ENCODE results near the gene PRRC2B.

Gene PRRC2B

DNA sequence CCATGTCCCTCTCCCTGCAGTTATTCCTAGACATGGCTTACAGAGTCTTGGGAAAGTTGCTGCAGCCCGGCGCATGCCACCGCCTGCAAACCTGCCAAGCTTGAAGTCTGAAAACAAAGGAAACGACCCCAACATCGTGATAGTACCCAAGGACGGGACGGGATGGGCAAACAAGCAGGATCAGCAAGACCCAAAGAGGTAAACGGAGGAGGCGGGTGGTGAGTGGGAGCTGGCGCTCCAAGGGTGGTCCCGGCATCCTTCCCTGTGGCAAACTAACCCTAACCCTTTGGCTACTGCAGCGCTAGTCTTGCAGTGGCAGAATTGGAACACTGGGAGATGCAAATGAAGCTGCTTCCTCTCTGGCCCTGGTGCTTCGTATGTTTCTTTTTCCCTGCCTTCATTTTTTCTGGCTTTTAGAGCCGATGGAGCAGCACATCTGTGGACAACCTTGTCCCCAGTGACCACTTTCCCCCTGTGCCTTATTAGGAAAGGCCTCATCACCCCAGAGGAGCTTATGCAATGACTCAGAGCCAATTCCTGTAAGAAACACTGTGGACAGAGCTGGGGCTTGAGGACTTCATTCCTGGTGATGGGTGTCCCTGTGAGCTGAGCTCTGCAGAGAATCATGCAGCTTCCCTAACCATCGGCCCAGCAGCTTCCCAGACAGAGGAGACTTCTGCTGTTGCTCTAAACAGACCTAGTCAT is 38.9 kb downstream of the PRRC2B start:
- in situ Hi-C loops (cut with MboI; ENCODE audit: low sequenced_read_pairs): no loop called here

DNA sequence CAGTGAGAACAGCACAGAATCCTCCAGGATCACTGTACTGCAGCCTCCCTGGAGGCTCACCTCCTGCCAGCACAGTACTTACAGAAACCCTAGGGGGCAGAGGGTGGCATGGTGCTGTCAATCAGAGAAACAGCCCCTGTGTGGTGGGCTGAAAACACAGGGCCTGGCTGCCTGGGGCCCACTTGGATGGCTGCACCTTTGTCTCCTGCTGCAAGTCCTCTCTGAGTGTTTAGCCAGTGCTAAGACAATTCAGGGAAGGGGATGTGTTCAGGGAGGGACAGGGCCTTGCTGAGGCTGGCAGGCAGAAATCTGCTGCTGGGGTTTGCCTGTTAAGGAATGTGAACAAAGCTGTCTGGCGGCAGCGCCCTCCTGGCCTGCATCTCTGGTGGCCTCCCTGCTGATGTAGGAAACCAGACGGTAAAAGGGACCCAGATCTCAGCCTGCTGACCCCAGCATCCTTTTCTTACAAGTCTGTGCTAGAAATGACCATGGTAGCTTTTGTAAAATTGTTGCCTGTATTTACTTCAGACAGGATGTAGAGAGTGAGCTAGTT is 39.5 kb downstream of the PRRC2B start:
- in situ Hi-C loops (cut with MboI; ENCODE audit: low sequenced_read_pairs): no loop called here

DNA sequence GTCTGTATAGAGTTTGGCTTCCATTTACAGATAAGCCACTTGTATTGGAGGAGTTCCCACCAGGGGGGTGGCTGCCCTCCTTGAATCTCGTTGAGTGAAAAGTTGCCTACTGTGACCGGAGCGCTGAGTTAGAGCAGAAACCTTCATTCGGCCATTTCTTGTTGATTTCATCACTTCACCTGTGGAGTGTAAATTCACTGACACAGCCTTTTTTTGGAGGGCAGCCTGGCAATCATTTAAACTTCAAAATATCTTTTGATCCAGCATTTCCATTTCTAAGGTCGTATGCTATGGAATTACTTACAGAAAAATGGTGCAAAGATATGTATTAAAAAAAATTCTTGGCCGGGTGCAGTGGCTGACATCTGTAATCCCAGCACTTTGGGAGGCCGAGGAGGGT is 40.8 kb downstream of the PRRC2B start:
- in situ Hi-C loops (cut with MboI; ENCODE audit: low sequenced_read_pairs): no loop called here

DNA sequence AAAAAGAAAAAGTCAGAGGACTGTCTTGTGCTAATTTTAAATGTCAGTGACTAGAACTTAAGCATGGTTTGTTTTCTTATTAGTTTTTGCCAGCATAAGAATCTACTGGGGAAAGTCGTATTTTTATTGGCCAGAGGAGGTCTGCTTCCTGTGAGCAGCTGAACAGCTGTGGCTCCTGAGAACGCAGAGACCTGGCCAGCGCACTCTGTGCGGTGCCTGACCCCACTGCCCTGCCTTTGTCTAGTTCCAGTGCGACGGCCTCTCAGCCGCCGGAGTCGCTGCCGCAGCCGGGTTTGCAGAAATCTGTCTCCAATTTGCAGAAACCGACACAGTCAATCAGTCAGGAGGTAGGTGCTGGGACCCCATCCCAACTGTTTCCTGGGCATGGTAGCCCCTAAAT is 42.5 kb downstream of the PRRC2B start:
- in situ Hi-C loops (cut with MboI; ENCODE audit: low sequenced_read_pairs): no loop called here

DNA sequence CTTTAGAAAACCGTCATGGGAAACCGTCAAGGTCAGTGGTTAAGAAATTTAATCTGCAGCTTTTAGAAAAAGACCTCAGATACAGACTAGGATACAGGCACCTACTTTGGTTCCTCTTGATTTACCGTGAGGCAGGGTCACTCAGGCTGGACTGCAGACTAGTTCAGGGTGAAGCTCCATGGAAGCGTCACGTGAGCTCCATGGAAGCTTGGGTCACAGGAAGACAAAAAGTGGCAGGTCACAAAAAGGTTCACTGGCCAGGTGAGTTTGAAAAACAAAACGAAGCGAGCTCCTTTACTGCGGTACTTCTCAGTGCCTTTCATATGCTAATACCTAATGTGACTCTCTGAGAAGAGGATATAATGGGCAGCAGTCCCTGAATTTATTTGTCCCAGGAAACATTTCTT is 43.0 kb downstream of the PRRC2B start:
- in situ Hi-C loops (cut with MboI; ENCODE audit: low sequenced_read_pairs): no loop called here

DNA sequence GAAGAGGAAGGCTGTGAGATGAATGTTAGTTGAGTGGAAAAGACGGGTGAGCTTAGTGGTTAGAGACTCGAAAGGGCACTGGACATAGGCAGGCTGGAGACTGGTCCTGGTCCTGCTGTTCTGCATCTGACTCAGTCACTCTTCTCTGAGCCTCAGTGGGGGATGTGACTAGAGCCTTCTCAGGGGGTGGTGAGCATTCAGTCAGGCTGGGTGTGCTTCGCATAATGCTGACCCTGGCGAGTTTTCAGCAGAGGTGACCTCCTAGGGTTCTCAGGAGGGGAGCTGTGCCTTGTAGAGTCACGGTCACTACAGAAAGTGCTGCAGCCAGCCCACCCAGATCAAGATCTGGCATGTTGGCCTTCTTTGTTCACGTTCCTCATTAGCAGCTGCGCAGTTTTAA is 44.3 kb downstream of the PRRC2B start:
- in situ Hi-C loops (cut with MboI; ENCODE audit: low sequenced_read_pairs): no loop called here

DNA sequence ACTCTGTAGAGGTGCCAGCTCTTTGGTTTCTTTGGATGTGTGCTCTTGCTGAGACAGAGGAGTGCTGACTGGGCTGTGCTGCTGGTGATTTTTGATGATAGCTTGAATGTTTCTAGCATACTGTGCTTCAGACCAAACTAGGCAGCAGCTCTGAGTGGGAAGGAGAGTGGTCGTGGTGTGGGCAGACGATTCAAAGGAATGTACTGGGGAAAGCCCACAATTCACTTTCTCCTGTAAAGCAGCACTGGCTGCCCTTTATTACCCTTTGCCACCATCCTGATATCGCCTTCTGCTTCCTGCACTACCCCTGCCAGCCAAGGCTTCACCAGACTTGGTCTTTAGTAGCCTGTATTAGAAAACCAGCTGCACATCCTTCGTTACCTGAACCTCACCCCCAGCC is 45.3 kb downstream of the PRRC2B start:
- in situ Hi-C loops (cut with MboI; ENCODE audit: low sequenced_read_pairs): no loop called here

DNA sequence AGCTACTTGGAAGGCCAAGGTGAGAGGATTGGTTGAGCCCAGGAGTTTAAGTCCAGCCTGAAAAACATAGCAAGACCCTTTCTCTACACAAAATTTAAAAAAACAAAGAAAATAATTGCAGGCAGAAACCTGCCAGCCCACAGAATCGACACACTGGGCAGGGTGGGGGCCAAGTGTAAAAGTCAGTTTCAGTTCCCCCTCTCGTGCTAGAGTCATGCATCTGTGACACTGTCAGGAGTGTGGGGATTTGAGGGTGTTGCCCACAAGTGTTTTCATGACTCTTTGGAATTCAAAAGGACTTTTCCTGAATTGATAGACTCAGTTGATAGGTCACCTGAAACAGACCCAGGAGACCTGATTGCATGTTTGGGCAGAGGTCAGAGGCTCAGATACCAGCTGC is 47.6 kb downstream of the PRRC2B start:
- in situ Hi-C loops (cut with MboI; ENCODE audit: low sequenced_read_pairs): no loop called here

DNA sequence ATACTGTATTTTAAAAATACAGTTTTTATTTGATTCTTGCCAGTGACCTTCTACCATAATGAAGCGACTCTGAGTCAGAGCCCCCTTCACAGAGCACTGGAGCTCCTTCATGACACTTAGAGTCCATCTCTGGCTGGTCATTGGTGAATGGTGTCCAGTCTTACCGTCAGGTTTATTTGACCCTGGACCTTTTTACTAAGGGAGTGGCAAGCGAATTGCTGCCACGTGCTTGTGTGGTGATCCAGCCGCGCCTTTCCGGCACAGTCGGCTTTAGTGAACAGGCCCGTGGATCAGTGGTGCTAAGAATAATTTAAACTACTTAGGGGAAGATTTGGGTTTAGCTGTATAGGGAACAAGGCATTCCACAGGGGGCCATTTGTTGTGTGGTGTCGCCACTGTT is 48.5 kb downstream of the PRRC2B start:
- in situ Hi-C loops (cut with MboI; ENCODE audit: low sequenced_read_pairs): no loop called here

DNA sequence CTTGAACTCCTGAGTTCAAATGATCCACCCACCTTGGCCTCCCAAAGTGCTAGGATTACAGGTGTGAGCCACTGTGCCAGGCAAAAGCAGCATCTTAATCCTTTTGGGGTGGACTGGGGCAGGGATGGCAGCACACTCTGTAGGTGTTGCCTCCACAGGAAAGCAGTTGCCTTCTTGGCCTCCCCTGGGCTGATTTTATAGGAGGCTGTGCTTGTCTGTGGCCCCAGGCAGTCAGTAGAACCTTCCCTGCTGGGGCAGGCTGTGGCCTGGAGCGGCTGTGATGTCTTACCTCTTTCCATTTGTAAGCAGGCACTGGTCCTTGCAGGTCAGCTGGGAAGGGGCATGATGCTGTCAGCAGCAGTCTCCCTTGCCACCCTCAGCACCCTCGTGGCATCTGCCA is 49.8 kb downstream of the PRRC2B start:
- in situ Hi-C loops (cut with MboI; ENCODE audit: low sequenced_read_pairs): no loop called here

DNA sequence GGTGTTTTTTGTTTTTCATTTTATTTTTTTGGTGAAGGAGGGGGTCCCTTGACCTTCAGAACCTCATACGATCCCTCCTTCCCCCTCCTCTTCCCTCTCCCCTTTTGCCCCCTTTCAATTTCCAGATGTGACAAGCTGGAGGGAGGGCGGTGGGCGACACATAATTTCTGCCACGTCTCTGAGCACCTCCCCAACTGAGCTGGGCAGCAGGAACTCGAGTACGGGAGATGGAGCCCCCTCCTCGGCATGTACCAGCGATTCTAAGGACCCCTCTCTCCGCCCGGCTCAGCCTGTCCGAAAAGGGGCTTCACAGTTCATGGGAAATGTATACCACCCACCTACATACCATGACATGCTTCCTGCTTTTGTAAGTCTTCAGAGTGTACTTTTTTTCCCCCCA is 52.4 kb downstream of the PRRC2B start:
- in situ Hi-C loops (cut with MboI; ENCODE audit: low sequenced_read_pairs): no loop called here

DNA sequence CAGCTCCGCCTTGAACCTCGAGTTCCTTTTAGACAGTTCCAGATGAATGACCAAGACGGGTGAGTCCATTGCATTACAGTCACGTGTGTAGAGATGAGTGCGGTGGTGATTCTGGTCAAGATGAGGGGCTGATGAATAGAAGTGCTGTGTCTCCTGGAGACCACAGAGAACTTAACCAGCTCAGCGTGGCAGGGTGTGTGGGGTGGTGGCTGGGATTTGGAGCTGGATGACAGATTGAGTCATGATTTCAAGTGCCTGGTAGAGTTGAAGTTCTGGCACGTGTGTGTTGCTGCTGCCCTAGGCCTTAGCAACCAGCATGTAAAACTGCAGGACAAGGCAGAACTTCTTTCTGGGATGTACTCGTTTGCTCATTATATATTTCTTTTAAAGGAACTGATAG is 53.3 kb downstream of the PRRC2B start:
- in situ Hi-C loops (cut with MboI; ENCODE audit: low sequenced_read_pairs): no loop called here

DNA sequence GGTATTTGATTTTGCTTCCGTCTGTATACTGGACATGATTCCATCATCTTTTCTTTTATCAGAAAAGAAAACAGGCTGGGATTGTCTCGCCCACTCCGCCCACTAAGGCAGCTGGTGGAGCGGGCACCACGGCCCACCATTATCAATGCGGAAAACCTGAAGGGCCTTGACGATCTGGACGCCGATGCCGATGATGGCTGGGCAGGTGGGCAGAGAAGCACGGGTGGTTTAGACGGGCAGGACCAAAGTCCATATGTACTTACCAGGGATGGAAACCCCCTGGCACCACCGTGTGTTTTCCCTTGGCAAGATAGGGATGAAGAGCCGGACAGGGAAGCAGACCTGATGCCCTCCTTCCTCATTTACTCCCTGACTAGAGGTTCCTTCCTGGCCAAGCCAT is 53.7 kb downstream of the PRRC2B start:
- in situ Hi-C loops (cut with MboI; ENCODE audit: low sequenced_read_pairs): no loop called here

DNA sequence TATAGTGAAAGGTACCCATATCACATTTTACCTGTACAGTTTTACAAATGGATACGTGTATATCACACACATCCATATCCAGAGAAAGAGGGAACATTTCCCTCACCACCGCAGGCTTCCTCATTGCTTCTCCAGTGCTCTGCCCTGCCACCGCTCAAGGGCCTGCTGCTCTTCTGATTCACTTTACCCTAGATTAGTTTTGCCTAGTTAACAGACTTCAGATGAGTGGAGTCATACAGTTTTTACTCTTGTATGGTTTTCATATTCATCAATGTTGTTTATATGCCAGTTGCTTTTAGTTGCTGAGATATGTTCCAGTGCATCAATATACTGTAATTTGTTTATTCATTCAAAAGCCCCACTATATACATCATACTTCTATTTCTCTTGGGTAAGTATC is 54.9 kb downstream of the PRRC2B start:
- in situ Hi-C loops (cut with MboI; ENCODE audit: low sequenced_read_pairs): no loop called here

DNA sequence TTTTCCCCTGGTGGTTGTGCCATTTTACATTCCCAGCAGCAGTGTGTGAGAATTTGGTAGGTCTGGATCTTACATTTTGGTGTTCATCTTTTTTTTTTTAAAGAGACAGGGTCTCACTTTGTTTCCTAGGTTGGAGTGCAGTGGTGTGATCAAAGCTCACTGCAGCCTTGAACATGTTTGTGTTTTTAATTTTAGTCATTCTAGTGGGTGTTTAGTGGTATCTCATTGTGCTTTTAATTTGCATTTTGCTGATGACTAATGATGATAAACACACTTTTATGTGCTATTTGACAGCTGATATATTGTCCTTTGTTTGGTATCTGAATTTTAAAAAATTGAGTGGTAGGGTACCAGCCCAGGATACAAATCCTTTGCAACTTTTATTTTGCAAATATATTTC is 55.4 kb downstream of the PRRC2B start:
- in situ Hi-C loops (cut with MboI; ENCODE audit: low sequenced_read_pairs): no loop called here

DNA sequence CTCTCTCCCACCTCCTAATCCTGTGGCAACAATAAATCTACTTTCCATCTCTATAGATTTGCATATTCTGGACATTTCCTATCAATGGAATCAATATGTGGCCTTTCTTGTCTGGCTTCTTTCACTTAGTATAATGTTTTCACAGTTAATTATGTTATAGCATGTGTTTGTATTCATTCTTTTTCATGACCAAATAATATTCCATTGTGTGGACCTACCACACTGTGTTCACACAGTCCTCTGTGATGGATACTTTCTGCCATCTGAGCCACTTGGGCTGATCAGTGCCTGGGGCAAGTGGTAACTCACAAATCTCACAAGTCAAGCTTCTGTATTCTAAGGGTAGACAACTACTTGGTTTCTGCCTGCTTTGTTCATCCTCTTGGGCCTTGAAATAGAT is 60.1 kb downstream of the PRRC2B start:
- in situ Hi-C loops (cut with MboI; ENCODE audit: low sequenced_read_pairs): loop anchor here (25.0 kb wide), 1 partner anchor 267 kb away; no protein-coding TSS in a partner anchor

DNA sequence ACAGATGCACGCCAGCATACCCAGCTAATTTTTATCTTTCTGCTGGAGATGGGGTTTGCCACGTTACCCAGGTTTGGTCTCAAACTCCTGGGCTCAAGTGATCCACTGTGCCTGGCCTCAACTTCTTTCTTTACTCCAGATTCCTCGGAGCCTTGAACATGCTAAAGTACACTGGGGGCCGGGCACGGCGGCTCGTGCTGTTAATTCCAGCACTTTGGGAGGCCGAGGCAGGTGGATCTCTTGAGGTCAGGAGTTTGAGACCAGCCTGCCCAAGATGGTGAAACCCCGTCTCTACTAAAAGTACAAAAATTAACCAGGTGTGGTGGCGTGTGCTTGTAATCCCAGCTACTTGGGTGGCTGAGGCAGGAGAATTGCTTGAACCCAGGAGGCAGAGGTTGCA is 61.8 kb downstream of the PRRC2B start:
- in situ Hi-C loops (cut with MboI; ENCODE audit: low sequenced_read_pairs): loop anchor here (25.0 kb wide), 1 partner anchor 268 kb away; no protein-coding TSS in a partner anchor

DNA sequence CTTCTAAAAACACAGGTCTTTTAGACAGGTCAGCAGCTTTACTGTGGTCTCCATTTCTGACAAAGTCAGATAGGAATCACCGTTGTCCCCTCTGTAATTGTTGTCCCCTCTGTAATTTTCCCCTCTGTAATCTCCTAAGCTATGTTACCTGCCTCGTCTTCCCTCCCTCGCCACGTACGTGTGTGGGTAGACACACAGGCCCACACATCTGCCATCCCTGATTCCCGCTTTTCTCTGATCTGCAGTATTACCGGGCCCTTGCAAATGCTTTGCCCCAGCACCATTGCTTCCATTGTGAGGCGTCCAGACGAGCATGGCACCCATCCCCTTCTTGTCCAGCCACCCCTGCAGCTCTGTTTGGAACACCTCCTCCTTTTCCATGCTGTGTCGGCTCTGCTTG is 63.9 kb downstream of the PRRC2B start:
- in situ Hi-C loops (cut with MboI; ENCODE audit: low sequenced_read_pairs): loop anchor here (25.0 kb wide), 1 partner anchor 270 kb away; no protein-coding TSS in a partner anchor

DNA sequence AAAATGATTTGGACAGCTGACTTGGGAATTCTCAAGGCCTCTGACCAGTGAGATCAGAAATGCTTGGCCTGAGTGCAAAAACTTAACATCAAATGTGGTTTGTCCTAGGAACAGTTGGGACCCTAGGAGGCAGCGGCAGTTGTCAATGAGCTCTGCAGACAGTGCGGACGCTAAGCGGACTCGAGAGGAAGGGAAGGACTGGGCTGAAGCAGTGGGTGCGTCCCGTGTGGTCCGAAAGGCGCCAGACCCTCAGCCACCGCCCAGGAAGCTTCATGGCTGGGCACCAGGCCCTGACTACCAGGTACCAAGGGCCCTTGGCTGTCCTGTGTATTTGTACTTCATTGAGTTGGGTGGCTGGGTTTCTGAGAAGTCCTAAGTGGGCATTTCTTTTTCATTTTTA is 65.2 kb downstream of the PRRC2B start:
- in situ Hi-C loops (cut with MboI; ENCODE audit: low sequenced_read_pairs): loop anchor here (25.0 kb wide), 1 partner anchor 272 kb away; no protein-coding TSS in a partner anchor

DNA sequence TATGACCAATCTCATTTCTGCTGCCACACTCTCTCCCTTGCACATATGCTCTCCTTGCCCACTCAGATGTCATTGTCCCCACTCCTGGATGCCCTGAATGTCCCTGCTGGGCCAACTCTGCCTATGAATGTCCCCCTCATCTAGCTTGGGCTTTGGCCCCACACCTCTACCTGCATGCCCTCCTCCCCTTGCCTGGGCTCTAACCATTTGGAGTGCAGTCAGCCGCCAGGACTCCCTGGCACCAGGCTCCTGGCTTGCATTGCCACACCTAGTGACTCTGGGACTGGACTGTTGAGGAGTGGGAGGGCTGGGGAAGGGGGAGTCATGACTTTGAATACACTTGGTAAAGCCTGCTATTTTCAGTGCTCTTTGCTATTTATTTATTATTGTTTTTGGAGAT is 67.3 kb downstream of the PRRC2B start:
- in situ Hi-C loops (cut with MboI; ENCODE audit: low sequenced_read_pairs): loop anchor here (25.0 kb wide), 1 partner anchor 274 kb away; no protein-coding TSS in a partner anchor

DNA sequence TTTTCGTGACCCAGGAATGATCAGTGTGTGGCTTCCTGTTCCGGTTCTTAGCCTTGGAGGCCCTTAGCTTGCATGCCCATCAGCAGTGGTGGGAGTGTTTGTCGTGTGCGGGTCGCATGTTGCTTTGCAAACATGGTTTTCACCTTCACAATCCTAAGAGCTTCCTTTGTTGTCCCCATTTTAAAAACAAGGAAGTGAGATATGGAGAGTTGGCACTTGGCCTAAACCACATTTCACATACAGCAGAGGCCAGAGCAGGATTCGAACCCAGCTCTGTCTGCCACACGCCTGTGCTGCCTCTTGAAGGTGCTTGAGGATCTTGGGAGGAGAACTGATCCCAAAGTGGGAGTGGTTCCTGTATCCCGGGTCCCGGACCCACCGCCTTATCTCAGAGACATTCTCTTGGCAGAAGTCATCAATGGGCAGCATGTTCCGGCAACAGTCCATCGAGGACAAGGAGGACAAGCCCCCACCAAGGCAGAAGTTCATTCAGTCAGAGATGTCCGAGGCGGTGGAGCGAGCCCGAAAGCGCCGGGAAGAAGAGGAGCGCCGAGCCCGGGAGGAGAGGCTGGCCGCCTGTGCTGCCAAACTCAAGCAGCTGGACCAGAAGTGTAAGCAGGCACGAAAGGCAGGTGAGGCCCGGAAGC is 70.6 kb downstream of the PRRC2B start:
- in situ Hi-C loops (cut with MboI; ENCODE audit: low sequenced_read_pairs): loop anchor here (25.0 kb wide), 1 partner anchor 277 kb away; no protein-coding TSS in a partner anchor

DNA sequence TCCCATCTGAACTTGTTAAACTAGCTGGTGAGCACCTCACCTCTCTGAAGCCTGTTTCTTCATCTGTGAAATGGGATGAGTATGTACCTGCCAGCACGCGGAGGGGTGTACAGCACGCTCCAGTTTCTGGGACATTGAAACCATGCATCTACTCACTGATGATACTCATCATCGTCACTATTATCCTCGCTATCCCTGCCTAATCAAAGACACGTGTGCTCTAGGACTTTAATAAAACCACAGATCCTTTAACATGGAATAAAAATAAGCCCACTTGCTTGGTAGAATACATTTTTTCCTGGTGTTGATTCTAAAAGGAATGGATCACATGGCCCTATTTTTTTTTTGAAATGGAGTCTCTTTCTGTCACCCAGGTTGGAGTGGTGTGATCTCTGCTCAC is 71.5 kb downstream of the PRRC2B start:
- in situ Hi-C loops (cut with MboI; ENCODE audit: low sequenced_read_pairs): loop anchor here (25.0 kb wide), 1 partner anchor 278 kb away; no protein-coding TSS in a partner anchor
